SK-N-MC (cell line): Measurements from ENCODE around the gene FAM229A.

ENCODE experiments used
- EZH2 ChIP-seq: fragments of 200-600 bp; sonication (generic); IDR thresholded peaks from one replicate; pipeline ENCODE4 v1.6.1; 2017; ENCODE audit warnings: antibody characterized with exemption
- FOXP2 ChIP-seq: optimal IDR thresholded peaks from 2 replicates; pipeline ENCODE3; 2011; ENCODE audit warnings: mild to moderate bottlenecking, moderate library complexity; ENCODE audit not compliant: insufficient read depth; ENCODE audit errors: extremely low read length, control extremely low read depth
- POLR2AphosphoS5 ChIP-seq: IDR thresholded peaks from 2 replicates; pipeline ENCODE4 v1.6.1; 2012; ENCODE audit warnings: mild to moderate bottlenecking, low read depth, low read length, borderline replicate concordance

- TF ChIP-seq POLR2AphosphoS5 (no peak), EZH2 (no peak), FOXP2 (no peak)
These were observed 9.4 kb downstream of the FAM229A start for GRCh38 chr1:32352831-32353383.
